SK-N-SH (cell line): ENCODE data around the gene TAF4. TPM values are rescaled to one million over a fixed set of nuclear protein-coding genes. Genes with fewer than 3 reads are reported as not detected.

Source experiments
- CTCF ChIA-PET: fragments of 300-600, 350-600 bp; formaldehyde crosslinking; extraction: SDS; loops from one replicate; lab custom pipeline; 2021; lab: Yijun Ruan, JAX
- POLR2A ChIA-PET: fragments of 350-600 bp; sonication (Branson Sonifier 250); formaldehyde crosslinking; extraction: SDS; loops from one replicate; lab custom pipeline; 2020; ENCODE audit warnings: antibody characterized with exemption, inconsistent platforms; lab: Yijun Ruan, JAX
- DNase-seq: peaks from one replicate; pipeline ENCODE4 v3.0.0; 2012
- H2AFZ ChIP-seq: fragments of 200-600 bp; sonication (generic); 2 replicates; pipeline ENCODE4 v1.8.1; 2016; ENCODE audit warnings: antibody characterized with exemption, mild to moderate bottlenecking, low read depth
- H3F3A ChIP-seq: fragments of 200-600 bp; sonication (generic); replicated peaks from 2 replicates; pipeline ENCODE3; 2016; ENCODE audit warnings: antibody characterized with exemption, mild to moderate bottlenecking; ENCODE audit not compliant: insufficient read depth
- H3K27ac ChIP-seq, 2 experiments: fragments of 200-500 bp in 1 of 2; fragments of 200-600 bp in 1 of 2; sonication (Bioruptor generic) in 1 of 2; sonication (generic), shearing (Covaris generic) in 1 of 2; 2 replicates each; pipeline versions ENCODE4 v1.5.1 to v1.6.1; 2014 to 2016; ENCODE audit warnings: low read depth in 2 of 2, inconsistent platforms in 1 of 2, low read length in 1 of 2, mild to moderate bottlenecking in 1 of 2, mixed read lengths in 1 of 2
- H3K27me3 ChIP-seq: fragments of 200-600 bp; sonication (generic), shearing (Covaris generic); 2 replicates; pipeline ENCODE4 v1.6.1; 2016; ENCODE audit warnings: mixed run types; ENCODE audit not compliant: insufficient read depth
- H3K36me3 ChIP-seq, 2 experiments: fragments of 200-500 bp in 1 of 2; fragments of 200-600 bp in 1 of 2; sonication (Bioruptor generic) in 1 of 2; sonication (generic) in 1 of 2; replicated peaks in 1 of 2; 2 replicates each; pipeline versions ENCODE3 to v1.5.1; 2014 to 2016; ENCODE audit warnings: low read length in 1 of 2, mild to moderate bottlenecking in 1 of 2; ENCODE audit not compliant: insufficient read depth in 2 of 2, control insufficient read depth in 1 of 2
- H3K4me1 ChIP-seq, 2 experiments: fragments of 200-500 bp in 1 of 2; fragments of 200-600 bp in 1 of 2; sonication (Bioruptor generic) in 1 of 2; sonication (generic), shearing (Covaris generic) in 1 of 2; 2 replicates each; pipeline versions ENCODE4 v1.5.1 to v1.6.1; 2014 to 2016; ENCODE audit warnings: low read depth in 1 of 2, low read length in 1 of 2, mixed run types in 1 of 2; ENCODE audit not compliant: insufficient read depth in 2 of 2, control insufficient read depth in 1 of 2
- H3K4me2 ChIP-seq: fragments of 200-600 bp; sonication (generic), shearing (Covaris generic); 2 replicates; pipeline ENCODE4 v1.6.1; 2017; ENCODE audit warnings: mixed run types
- H3K4me3 ChIP-seq, 2 experiments: fragments of 200-500 bp in 1 of 2; fragments of 200-600 bp in 1 of 2; sonication (Bioruptor generic) in 1 of 2; sonication (generic), shearing (Covaris generic) in 1 of 2; 2 replicates each; pipeline versions ENCODE4 v1.5.1 to v1.8.1; 2014 to 2016; ENCODE audit warnings: low read depth in 2 of 2, inconsistent platforms in 1 of 2, low read length in 1 of 2, mild to moderate bottlenecking in 1 of 2, mixed read lengths in 1 of 2, moderate library complexity in 1 of 2
- H3K79me2 ChIP-seq: fragments of 200-600 bp; sonication (generic); 2 replicates; pipeline ENCODE4 v1.8.1; 2017; ENCODE audit warnings: mild to moderate bottlenecking; ENCODE audit not compliant: insufficient read depth
- H3K9ac ChIP-seq: fragments of 200-600 bp; sonication (generic); 2 replicates; pipeline ENCODE4 v1.6.1; 2017; ENCODE audit warnings: mixed run types
- H3K9me2 ChIP-seq: fragments of 200-600 bp; sonication (generic); 2 replicates; pipeline ENCODE4 v1.6.1; 2017; ENCODE audit warnings: mixed run types
- H3K9me3 ChIP-seq: fragments of 200-600 bp; sonication (generic); 2 replicates; pipeline ENCODE4 v1.6.1; 2017; ENCODE audit warnings: mixed run types, mild to moderate bottlenecking, moderate library complexity
- H4K20me1 ChIP-seq: fragments of 200-600 bp; sonication (generic); 2 replicates; pipeline ENCODE4 v1.6.1; 2017; ENCODE audit warnings: mild to moderate bottlenecking, mixed run types; ENCODE audit not compliant: insufficient read depth
- EZH2phosphoT487 ChIP-seq: fragments of 200-600 bp; sonication (generic); IDR thresholded peaks from 2 replicates; pipeline ENCODE4 v1.6.1; 2017; ENCODE audit warnings: low read depth, mixed run types, mild to moderate bottlenecking, antibody characterized with exemption, moderate library complexity, borderline replicate concordance
- FOSL2 ChIP-seq: IDR thresholded peaks from 2 replicates; pipeline ENCODE4 v1.4.0; 2012; ENCODE audit warnings: low read depth, mild to moderate bottlenecking, moderate library complexity, borderline replicate concordance
- GABPA ChIP-seq: IDR thresholded peaks from 2 replicates; pipeline ENCODE4 v1.4.0; 2012; ENCODE audit warnings: low read depth, mild to moderate bottlenecking
- MEF2A ChIP-seq: IDR thresholded peaks from 2 replicates; pipeline ENCODE4 v1.4.0; 2012; ENCODE audit warnings: low read depth, borderline replicate concordance
- NFIC ChIP-seq: IDR thresholded peaks from 2 replicates; pipeline ENCODE4 v1.4.0; 2012; ENCODE audit warnings: borderline replicate concordance
- RXRA ChIP-seq: IDR thresholded peaks from 2 replicates; pipeline ENCODE4 v1.4.0; 2012; ENCODE audit warnings: low read depth, mild to moderate bottlenecking, borderline replicate concordance
- TCF12 ChIP-seq: IDR thresholded peaks from 2 replicates; pipeline ENCODE4 v1.4.0; 2012
- TEAD4 ChIP-seq: IDR thresholded peaks from 2 replicates; pipeline ENCODE4 v1.4.0; 2012; ENCODE audit warnings: mild to moderate bottlenecking, borderline replicate concordance; ENCODE audit not compliant: insufficient read depth
- YY1 ChIP-seq: IDR thresholded peaks from 2 replicates; pipeline ENCODE4 v1.4.0; 2012; ENCODE audit warnings: low read depth, mild to moderate bottlenecking
- WGBS: methylation state at CpG from one replicate; pipeline ENCODE4 v1.1.6; 2017; ENCODE audit warnings: low lambda C conversion rate; 5-methylcytosine and 5-hydroxymethylcytosine counted together
- polyA plus RNA-seq, 3 experiments: library from polyadenylated mRNA; depleted of rRNA; stranded (reverse); fragments of >200 nt; gene quantifications; 2 replicates each; pipeline ENCODE4 v1.2.3, GENCODE V29; 2012
- TF ChIP-seq, protein P1 (sequence below): fragments of 200-600 bp; sonication (generic); IDR thresholded peaks from 2 replicates; pipeline ENCODE4 v1.6.1; 2017; ENCODE audit warnings: antibody characterized with exemption, mild to moderate bottlenecking, moderate library complexity
- TF ChIP-seq, protein P2 (sequence below): fragments of 150-350 bp; IDR thresholded peaks from 2 replicates; pipeline ENCODE4 v1.6.1; 2016; ENCODE audit warnings: mild to moderate bottlenecking, low read depth, low read length
- TF ChIP-seq, protein P3 (sequence below): IDR thresholded peaks from 2 replicates; pipeline ENCODE4 v1.6.1; 2012; ENCODE audit warnings: mild to moderate bottlenecking, low read depth, low read length, moderate library complexity
- TF ChIP-seq, protein P4 (sequence below): IDR thresholded peaks from 2 replicates; pipeline ENCODE4; 2012
- TF ChIP-seq, protein P5 (sequence below): IDR thresholded peaks from 2 replicates; pipeline ENCODE4 v1.4.0; 2012; ENCODE audit warnings: low read depth

TAF4 gene
- polyA plus RNA-seq, 1 of the 3 experiments (the other 2 are of a cell fraction): 4.8 TPM

DNA sequence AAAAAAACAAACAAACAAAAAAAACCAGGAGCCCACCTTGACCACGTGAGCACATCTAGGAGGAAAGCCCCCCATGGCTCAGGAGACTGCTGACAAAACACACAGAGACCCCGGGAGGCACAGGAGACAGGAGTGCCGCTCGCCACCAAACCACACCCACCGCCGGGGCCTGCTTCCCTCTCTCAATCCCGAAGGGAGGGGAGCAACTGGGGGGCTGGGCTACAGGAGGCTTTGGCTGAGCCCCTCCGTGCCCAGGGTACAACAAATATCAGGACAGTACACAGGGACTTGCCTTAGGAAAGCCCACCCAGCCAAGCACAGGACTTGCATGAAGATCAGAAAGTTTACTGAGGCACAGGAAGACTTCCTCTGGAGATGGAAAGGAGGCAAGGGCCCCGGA is 102.5 kb downstream of the TAF4 start (continued):
- TF ChIP-seq, protein P1, sequence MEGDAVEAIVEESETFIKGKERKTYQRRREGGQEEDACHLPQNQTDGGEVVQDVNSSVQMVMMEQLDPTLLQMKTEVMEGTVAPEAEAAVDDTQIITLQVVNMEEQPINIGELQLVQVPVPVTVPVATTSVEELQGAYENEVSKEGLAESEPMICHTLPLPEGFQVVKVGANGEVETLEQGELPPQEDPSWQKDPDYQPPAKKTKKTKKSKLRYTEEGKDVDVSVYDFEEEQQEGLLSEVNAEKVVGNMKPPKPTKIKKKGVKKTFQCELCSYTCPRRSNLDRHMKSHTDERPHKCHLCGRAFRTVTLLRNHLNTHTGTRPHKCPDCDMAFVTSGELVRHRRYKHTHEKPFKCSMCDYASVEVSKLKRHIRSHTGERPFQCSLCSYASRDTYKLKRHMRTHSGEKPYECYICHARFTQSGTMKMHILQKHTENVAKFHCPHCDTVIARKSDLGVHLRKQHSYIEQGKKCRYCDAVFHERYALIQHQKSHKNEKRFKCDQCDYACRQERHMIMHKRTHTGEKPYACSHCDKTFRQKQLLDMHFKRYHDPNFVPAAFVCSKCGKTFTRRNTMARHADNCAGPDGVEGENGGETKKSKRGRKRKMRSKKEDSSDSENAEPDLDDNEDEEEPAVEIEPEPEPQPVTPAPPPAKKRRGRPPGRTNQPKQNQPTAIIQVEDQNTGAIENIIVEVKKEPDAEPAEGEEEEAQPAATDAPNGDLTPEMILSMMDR: no peak
- TF ChIP-seq RXRA: no peak
- TF ChIP-seq TEAD4: no peak
- no peak for TF ChIP-seq EZH2phosphoT487
- no peak for TF ChIP-seq MEF2A
- TF ChIP-seq GABPA: no peak

DNA sequence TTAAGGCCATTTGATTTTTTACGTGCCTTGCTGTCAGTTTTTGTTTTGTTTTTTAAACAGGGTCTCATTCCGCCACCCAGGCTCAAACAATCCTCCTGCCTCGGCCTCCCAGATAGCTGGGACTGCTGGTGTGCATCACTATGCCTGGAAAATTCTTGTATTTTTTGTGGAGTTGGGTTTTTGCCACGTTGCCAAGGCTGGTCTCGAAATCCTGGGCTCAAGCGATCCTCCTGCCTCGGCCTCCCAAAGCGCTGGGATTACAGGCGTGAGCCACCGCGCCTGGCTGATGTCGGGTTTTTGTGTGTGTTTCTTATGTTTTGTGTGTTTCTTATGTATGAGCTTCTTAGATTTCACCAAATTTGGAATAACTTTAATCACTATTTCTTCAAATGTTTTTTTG is 104.8 kb downstream of the TAF4 start:
- POLR2A ChIA-PET: no interaction called here

More for the DNA sequence above, 104.8 kb downstream of the TAF4 start:
- Histone ChIP-seq H3F3A (no peaks in the 10 kb centered on the region), H2AFZ (no peak overlapping the region), H3K36me3 (no peaks in the 10 kb centered on the region), H3K79me2 (no peaks in the 10 kb centered on the region), H3K4me3 (no peak overlapping the region), H3K4me2 (no peak overlapping the region), H4K20me1 (no peaks in the 10 kb centered on the region), H3K9ac (no peak overlapping the region), H3K9me2 (no peaks in the 10 kb centered on the region), H3K4me1 (no peaks in the 10 kb centered on the region; a peak in 1 of 4 replicates), H3K27ac (no peak overlapping the region), H3K27me3 (no peaks in the 10 kb centered on the region), H3K9me3 (no peaks in the 10 kb centered on the region)
- TF ChIP-seq, protein P2, sequence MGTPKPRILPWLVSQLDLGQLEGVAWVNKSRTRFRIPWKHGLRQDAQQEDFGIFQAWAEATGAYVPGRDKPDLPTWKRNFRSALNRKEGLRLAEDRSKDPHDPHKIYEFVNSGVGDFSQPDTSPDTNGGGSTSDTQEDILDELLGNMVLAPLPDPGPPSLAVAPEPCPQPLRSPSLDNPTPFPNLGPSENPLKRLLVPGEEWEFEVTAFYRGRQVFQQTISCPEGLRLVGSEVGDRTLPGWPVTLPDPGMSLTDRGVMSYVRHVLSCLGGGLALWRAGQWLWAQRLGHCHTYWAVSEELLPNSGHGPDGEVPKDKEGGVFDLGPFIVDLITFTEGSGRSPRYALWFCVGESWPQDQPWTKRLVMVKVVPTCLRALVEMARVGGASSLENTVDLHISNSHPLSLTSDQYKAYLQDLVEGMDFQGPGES: no peak
- TF ChIP-seq NFIC: no peak
- TF ChIP-seq FOSL2: no peak
- no peak for TF ChIP-seq YY1
- TF ChIP-seq GABPA: no peak
- TF ChIP-seq, protein P3, sequence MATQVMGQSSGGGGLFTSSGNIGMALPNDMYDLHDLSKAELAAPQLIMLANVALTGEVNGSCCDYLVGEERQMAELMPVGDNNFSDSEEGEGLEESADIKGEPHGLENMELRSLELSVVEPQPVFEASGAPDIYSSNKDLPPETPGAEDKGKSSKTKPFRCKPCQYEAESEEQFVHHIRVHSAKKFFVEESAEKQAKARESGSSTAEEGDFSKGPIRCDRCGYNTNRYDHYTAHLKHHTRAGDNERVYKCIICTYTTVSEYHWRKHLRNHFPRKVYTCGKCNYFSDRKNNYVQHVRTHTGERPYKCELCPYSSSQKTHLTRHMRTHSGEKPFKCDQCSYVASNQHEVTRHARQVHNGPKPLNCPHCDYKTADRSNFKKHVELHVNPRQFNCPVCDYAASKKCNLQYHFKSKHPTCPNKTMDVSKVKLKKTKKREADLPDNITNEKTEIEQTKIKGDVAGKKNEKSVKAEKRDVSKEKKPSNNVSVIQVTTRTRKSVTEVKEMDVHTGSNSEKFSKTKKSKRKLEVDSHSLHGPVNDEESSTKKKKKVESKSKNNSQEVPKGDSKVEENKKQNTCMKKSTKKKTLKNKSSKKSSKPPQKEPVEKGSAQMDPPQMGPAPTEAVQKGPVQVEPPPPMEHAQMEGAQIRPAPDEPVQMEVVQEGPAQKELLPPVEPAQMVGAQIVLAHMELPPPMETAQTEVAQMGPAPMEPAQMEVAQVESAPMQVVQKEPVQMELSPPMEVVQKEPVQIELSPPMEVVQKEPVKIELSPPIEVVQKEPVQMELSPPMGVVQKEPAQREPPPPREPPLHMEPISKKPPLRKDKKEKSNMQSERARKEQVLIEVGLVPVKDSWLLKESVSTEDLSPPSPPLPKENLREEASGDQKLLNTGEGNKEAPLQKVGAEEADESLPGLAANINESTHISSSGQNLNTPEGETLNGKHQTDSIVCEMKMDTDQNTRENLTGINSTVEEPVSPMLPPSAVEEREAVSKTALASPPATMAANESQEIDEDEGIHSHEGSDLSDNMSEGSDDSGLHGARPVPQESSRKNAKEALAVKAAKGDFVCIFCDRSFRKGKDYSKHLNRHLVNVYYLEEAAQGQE: no peak
- no peak for TF ChIP-seq TCF12
- TF ChIP-seq, protein P4, sequence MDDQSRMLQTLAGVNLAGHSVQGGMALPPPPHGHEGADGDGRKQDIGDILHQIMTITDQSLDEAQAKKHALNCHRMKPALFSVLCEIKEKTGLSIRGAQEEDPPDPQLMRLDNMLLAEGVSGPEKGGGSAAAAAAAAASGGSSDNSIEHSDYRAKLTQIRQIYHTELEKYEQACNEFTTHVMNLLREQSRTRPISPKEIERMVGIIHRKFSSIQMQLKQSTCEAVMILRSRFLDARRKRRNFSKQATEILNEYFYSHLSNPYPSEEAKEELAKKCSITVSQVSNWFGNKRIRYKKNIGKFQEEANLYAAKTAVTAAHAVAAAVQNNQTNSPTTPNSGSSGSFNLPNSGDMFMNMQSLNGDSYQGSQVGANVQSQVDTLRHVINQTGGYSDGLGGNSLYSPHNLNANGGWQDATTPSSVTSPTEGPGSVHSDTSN: no peak
- TF ChIP-seq, protein P5, sequence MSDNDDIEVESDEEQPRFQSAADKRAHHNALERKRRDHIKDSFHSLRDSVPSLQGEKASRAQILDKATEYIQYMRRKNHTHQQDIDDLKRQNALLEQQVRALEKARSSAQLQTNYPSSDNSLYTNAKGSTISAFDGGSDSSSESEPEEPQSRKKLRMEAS: no peak
- WGBS: 67% methylated on average over 12 of the region's 12 CpGs
- CTCF ChIA-PET: no interaction called here
- DNase-seq: no peak
